Stimulated activated CD8-positive, alpha-beta memory T cell treated with anti-CD3 and anti-CD28 coated beads, Interleukin-12 subunit alpha, Interleukin-12 subunit beta, amount 100 ng/mL, for 4 hours (primary cell): ENCODE results near the gene ZDHHC8.

Source experiments
- DNase-seq: peaks from one replicate; pipeline ENCODE4 v3.0.0-alpha.2; 2020; ENCODE audit warnings: low read depth

ZDHHC8 gene

GRCh38 chr22:20181194-20181883 is 49.7 kb downstream of the ZDHHC8 start:
- DNase-seq = no peak

- DNase-seq = no peak
These were observed 50.3 kb downstream of the ZDHHC8 start for GRCh38 chr22:20181884-20182236.

GRCh38 chr22:20182365-20182764 is 50.8 kb downstream of the ZDHHC8 start:
- DNase-seq = no peak

GRCh38 chr22:20183101-20183500 is 51.5 kb downstream of the ZDHHC8 start:
- no peak for DNase-seq

- DNase-seq = no peak
These were observed 52.2 kb downstream of the ZDHHC8 start for GRCh38 chr22:20183823-20184222.

- no peak for DNase-seq
These were observed 53.0 kb downstream of the ZDHHC8 start for GRCh38 chr22:20184501-20185165.

- DNase-seq = no peak
These were observed 54.1 kb downstream of the ZDHHC8 start for GRCh38 chr22:20185750-20186149.

- DNase-seq = no peak
These were observed 54.7 kb downstream of the ZDHHC8 start for GRCh38 chr22:20186183-20186870.

- DNase-seq = no peak
These were observed 55.4 kb downstream of the ZDHHC8 start for GRCh38 chr22:20186871-20187546.

GRCh38 chr22:20187777-20188566 is 56.4 kb downstream of the ZDHHC8 start:
- no peak for DNase-seq

GRCh38 chr22:20188567-20188877 is 56.9 kb downstream of the ZDHHC8 start:
- no peak for DNase-seq

GRCh38 chr22:20191000-20191515 is 59.5 kb downstream of the ZDHHC8 start:
- no peak for DNase-seq

- no peak for DNase-seq
These were observed 60.2 kb downstream of the ZDHHC8 start for GRCh38 chr22:20191803-20192202.

- no peak for DNase-seq
These were observed 60.8 kb downstream of the ZDHHC8 start for GRCh38 chr22:20192293-20192971.

- DNase-seq = no peak
These were observed 61.6 kb downstream of the ZDHHC8 start for GRCh38 chr22:20192972-20193760.

GRCh38 chr22:20193761-20194494 is 62.3 kb downstream of the ZDHHC8 start:
- no peak for DNase-seq

GRCh38 chr22:20194681-20195593 is 63.3 kb downstream of the ZDHHC8 start:
- DNase-seq = no peak

GRCh38 chr22:20196094-20196842 is 64.7 kb downstream of the ZDHHC8 start:
- no peak for DNase-seq
